Stimulated activated CD8-positive, alpha-beta memory T cell treated with anti-CD3 and anti-CD28 coated beads, Interleukin-7, amount 100 ng/mL, for 48 hours (primary cell): ENCODE results near the gene IPCEF1.
A peak's percentile ranks its signal among the peaks of the same experiment; 100 is the strongest.
"Not testable (repeated sequence)": the region's sequence is repeated elsewhere in the genome, so short reads cannot be mapped to it uniquely, and the experiment has no call there.

Experiments
- DNase-seq, 2 donors: peaks; one replicate each; pipeline ENCODE4 v3.0.0-alpha.2; 2020; ENCODE audit warnings: low read depth in 1 of 2; ENCODE audit errors: extremely low read depth in 1 of 2

Gene IPCEF1

DNA sequence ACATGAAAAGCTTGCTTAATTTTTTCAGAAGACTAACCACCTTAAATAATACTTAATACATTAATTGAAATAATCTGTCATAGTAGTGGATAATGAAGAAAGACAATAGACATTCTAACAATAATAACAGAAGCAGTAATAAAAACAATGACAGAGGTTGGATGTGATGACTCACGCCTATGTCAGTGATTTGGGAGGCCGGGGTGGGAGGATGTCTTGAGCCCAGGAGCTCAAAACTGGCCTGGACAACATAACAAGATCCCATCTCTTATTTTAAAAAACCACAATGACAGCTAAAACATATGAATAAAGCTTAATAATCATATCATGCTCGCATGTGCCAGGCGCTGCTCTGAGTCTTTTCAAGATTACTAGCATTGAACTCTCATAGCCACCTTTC, 105.5 kb downstream of the IPCEF1 start:
- DNase-seq, result no peak

DNA sequence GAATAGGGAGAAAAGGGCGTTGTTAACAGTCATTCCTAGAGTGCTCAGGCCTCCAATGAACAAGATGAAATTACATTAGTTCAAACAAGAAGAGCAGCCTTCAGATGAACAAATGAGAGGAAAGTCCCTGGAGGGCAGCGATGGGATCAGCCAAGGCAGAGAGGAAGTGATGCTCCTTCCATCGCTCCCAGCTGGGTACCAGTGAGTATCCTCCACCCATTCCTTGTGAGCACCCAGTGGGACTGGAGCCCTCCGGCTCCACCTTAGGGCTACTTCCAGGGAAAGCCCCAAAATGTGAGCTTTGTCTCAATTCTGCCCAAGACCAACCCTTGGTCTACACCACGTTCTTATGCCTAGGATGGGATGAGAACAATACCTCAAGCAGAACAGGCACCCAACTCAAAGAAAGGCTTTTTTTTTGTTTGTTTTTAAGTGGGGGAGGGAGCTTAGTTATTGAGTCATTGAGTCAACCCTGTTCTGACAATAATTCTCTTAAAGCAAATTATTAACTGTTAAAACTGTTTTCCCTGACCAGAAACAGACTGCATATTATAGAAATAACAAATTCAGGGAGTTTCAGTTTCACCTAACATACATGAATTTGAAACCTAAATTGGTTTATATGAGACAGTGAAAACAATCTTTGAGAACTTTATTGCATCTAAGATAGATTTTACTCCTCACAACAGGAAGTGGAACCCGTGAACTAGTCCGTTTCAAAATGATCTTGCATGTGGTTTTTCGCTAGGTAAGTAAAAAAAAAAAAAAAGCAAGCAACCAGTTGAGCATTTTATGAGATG, 106.9 kb downstream of the IPCEF1 start:
- DNase-seq, result no peak

GRCh38 chr6:154247119-154247861, 109.3 kb downstream of the IPCEF1 start:
- DNase-seq, result no peak

DNA sequence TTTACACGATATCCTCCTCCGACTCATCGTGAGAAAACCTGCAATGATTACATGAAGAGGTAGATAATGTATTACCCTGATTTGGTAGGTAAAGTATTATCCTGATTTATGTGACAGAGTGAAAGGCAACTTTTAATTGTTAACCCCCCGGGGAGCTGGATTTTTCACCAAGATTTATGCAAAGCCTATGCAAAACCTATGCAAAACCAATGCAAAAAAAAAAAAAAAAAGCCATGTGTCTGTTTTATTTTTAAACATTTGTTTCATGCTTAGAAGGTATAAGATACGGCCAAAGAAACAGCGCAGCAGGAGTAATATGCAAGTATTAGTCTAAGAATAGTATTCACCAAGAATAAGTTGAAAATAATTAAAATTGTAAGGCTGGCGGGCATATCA, 109.9 kb downstream of the IPCEF1 start:
- no peak for DNase-seq

GRCh38 chr6:154245506-154245905, 111.1 kb downstream of the IPCEF1 start:
- no peak for DNase-seq

DNA sequence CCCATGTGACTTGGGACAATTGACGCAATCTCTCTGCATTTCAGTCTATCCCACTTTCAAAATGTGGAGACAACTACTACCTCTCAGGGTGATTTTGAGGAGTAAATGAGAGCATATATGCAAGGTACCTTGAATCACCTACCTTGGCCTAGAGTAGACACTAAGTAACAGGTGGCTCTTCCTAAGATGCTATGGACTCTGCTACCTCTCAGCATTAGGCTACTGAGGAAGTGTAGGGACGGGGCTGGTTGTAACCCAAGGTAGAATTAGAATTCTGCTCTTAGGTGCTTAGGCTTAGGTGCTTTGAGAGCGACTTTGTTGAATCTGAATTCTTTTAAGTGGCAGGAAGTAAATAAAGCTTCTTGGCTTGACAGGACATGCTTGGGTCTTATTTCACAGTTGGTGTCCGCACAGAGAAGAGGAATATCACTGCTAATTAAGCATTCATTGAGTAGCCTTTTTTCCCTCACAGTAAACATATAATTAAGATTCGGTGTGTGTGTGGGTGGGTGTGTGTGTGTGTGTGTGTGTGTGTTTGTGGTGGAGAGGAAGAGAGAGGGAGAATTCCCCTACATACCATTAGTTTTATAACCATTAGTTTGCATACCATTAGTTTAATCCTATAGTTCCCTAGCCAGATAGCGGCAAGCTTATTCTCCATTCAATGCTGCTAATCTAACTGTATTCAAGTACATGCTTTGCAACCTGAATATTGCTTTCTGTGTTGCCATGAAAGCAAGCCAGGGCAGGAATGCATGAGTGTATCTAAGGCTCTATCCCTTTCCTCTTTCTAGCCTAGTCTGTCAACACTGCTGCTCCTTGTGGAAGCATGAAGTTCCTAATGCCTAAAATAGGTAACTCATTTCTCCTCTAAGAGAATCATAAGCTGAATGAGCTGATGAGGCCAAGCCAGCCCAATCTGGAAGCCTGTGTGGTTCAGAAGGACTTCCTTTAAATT, 112.5 kb downstream of the IPCEF1 start:
- no peak for DNase-seq

DNA sequence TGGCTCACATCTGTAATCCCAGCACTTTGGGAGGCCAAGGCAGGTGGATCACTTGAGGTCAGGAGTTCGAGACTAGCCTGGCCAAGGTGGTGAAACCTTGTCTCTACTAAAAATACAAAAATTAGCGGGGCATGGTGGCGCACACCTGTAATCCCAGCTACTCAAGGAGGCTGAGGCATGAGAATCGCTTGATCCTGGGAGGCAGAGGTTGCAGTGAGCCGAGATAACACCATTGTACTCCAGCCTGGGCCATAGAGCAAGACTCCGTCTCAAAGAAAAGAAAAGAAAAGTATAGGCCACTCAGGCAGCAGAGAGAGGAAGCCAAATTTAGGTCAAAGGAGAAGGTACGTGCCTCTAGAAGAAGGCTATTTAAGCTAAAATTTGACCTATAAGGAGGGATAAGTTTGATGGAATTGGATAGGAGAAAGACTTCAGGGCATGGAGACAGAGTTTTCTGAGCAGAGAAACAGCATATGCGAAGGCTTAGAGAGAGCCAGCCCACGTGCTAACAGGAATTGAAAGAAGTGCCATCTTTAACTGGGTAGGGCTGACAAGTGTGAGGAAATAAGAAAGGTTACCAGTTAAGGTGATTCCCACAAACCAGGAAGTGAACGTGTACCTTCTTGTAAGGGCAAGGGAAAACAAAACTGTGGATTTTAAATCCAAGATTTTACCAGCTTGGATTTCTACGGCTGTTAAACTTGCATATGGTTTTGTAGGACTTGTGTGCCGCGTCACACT, 113.8 kb downstream of the IPCEF1 start:
- no peak for DNase-seq

DNA sequence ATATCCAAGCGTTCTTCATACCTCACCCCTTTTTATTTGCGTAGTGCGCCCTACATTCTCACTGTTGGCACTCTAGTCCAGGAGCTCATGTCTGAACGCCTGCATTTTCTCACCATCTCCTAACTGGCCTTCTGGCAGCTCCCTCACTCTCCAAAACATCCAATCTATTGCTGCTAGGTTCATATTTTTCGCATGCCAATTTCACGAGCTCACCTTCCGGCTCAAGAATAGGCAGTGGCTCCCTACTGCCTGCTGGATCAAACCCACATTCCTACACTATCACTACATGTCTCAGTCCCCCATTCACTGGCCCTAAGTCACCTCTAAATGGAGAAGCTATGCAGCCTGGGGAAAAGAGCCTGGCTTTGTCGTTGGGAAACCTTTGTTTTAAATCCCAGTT, 115.0 kb downstream of the IPCEF1 start:
- no peak for DNase-seq

- DNase-seq, result not testable (repeated sequence)
These were observed 115.5 kb downstream of the IPCEF1 start for GRCh38 chr6:154241061-154241460.

- DNase-seq, result no peak
These were observed 117.2 kb downstream of the IPCEF1 start for GRCh38 chr6:154239392-154239791.

- DNase-seq, result no peak
These were observed 117.8 kb downstream of the IPCEF1 start for GRCh38 chr6:154238831-154239230.

GRCh38 chr6:154236646-154237301, 119.8 kb downstream of the IPCEF1 start:
- DNase-seq, result no peak

GRCh38 chr6:154234019-154234772, 122.4 kb downstream of the IPCEF1 start:
- no peak for DNase-seq

- no peak for DNase-seq
These were observed 123.2 kb downstream of the IPCEF1 start for GRCh38 chr6:154233383-154233782.

GRCh38 chr6:154232013-154232910, 124.3 kb downstream of the IPCEF1 start:
- DNase-seq, result no peak

- no peak for DNase-seq
These were observed 125.5 kb downstream of the IPCEF1 start for GRCh38 chr6:154230910-154231595.

- no peak for DNase-seq
These were observed 126.2 kb downstream of the IPCEF1 start for GRCh38 chr6:154230393-154230792.

DNA sequence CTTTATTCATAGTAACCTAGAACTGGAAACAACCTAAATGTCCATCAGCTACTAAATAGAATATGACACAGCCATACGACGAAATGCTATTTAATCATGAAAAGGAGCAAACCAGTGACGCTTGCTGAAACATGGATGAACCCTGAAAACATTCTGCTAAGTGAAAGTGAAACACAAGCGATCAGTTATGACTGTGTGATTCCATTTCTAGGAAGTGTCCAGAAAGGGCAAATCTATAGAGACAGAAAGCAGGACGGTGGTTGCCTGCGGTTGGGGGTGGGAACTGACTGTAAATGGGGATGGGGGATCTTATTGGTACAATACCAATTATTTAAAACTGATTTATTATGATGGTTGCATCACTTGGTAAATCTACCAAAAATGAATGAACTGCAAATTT, 126.8 kb downstream of the IPCEF1 start:
- DNase-seq, result peak; percentile 37 to 68
